BJ (cell line): ENCODE results near the gene IFNA7. TPM values are rescaled to one million over a fixed set of nuclear protein-coding genes. Genes with fewer than 3 reads are reported as not detected.
"Not testable (repeated sequence)": the region's sequence is repeated elsewhere in the genome, so short reads cannot be mapped to it uniquely, and the experiment has no call there.

Experiments
- CTCF ChIA-PET: fragments of 350-600 bp; formaldehyde crosslinking; extraction: SDS; loops from one replicate; lab custom pipeline; 2021; ENCODE audit warnings: antibody characterized with exemption, inconsistent platforms; lab: Yijun Ruan, JAX
- POLR2A ChIA-PET: fragments of 300-600 bp; sonication (Branson Sonifier 250); formaldehyde crosslinking; extraction: SDS; loops from one replicate; lab custom pipeline; 2021; ENCODE audit warnings: antibody characterized with exemption; lab: Charles Lee
- DNase-seq: peaks from one replicate; pipeline ENCODE4 v3.0.0-alpha.2; 2011; ENCODE audit warnings: low read depth
- H3K27me3 ChIP-seq: 2 replicates; pipeline ENCODE4 v1.6.0; 2011; ENCODE audit warnings: low read length; ENCODE audit not compliant: control insufficient read depth, insufficient read depth
- H3K36me3 ChIP-seq: 2 replicates; pipeline ENCODE4 v1.5.1; 2011; ENCODE audit warnings: low read length; ENCODE audit not compliant: control insufficient read depth, insufficient read depth
- H3K4me3 ChIP-seq: 2 replicates; pipeline ENCODE4 v1.5.1; 2011; ENCODE audit warnings: low read depth, mild to moderate bottlenecking, control low read depth, low read length
- CTCF ChIP-seq: IDR thresholded peaks from 2 replicates; pipeline ENCODE4 v1.5.1; 2011; ENCODE audit warnings: low read depth, mild to moderate bottlenecking, control low read depth, inconsistent platforms, low read length, moderate library complexity; ENCODE audit not compliant: insufficient read depth
- polyA minus RNA-seq: library from RNA; depleted of rRNA, polyadenylated mRNA; stranded (reverse); fragments of >200 nt; gene quantifications from 2 replicates; pipeline ENCODE4 v1.2.3, GENCODE V29; 2011; rRNA and poly(A)+ RNA removed
- polyA plus RNA-seq: library from polyadenylated mRNA; depleted of rRNA; stranded (reverse); fragments of >200 nt; gene quantifications from 2 replicates; pipeline ENCODE4 v1.2.3, GENCODE V29; 2011; rRNA removed

The IFNA7 gene
- polyA plus RNA-seq (not detected in 2 replicates), polyA minus RNA-seq (not detected in 2 replicates)

DNA sequence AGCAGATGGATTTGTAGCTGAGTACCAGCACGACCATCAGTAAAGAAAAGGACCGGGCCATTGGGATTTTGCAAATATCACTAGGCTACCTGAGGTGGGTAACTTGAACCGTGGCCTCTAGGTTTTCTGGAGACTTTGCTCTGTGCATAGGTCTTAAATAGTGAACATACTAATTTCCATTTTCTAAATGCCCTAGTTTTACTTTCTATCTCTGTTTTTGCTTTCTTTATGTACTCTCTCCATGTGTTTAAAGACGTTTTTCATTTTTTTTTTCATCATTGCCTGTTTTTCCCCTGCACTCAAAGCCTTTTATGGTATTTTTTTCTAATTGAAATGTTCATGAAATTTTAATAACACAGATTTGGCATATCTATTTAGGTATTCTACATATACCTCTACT, at the start of gene IFNA7:
IFNA7 (minus strand) TSS at position 101 of the 400 bp plus-strand sequence; CDS start at position 61, 40 bp downstream.
- CTCF ChIA-PET, result interaction anchor here (1.4 kb wide), 1 partner anchor 11 kb away, joined by 4 read pairs; no protein-coding TSS in a partner anchor
- POLR2A ChIA-PET, H3K27me3 ChIP-seq, DNase-seq, H3K36me3 ChIP-seq, H3K4me3 ChIP-seq: not testable (repeated sequence)

GRCh38 chr9:21251638-21252037, 49.6 kb upstream of the IFNA7 start:
- Histone ChIP-seq H3K4me3 (no peak overlapping the region), H3K36me3 (no peaks in the 10 kb centered on the region), H3K27me3 (no peaks in the 10 kb centered on the region)
- no peak for DNase-seq
- TF ChIP-seq CTCF, result no peak
- ChIA-PET POLR2A (no interaction called here), CTCF (interaction anchor here (1.1 to 1.7 kb wide), 2 partner anchors 16 to 144 kb away, joined by 4 read pairs; no protein-coding TSS in a partner anchor)

DNA sequence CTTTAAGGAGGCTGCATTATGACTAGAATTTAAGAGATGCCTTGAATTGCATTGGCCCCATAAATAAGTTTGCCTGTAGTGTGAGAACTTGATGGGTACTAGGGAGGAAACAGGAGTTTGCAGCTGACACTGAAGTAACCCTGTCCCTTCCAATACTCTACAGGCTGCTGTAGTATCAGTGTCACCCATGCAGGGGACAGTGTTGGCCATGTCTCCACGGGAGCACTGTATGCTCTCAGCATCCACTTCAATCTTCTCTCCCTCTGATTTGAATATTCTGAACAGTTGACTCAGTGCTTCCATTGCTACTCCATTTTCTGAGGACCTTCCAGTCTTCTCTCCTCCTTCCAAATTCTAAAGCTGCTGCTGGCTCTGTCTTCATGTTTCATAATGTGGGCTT, 49.2 kb upstream of the IFNA7 start:
- H3K36me3 ChIP-seq, result no peaks in the 10 kb centered on the region
- no peak for DNase-seq
- TF ChIP-seq CTCF, result no peak
- no peaks in the 10 kb centered on the region for H3K27me3 ChIP-seq
- no peak overlapping the region for H3K4me3 ChIP-seq
- CTCF ChIA-PET, result interaction anchor here (1.1 to 1.7 kb wide), 2 partner anchors 15 to 144 kb away, joined by 4 read pairs; no protein-coding TSS in a partner anchor
- POLR2A ChIA-PET, result no interaction called here

DNA sequence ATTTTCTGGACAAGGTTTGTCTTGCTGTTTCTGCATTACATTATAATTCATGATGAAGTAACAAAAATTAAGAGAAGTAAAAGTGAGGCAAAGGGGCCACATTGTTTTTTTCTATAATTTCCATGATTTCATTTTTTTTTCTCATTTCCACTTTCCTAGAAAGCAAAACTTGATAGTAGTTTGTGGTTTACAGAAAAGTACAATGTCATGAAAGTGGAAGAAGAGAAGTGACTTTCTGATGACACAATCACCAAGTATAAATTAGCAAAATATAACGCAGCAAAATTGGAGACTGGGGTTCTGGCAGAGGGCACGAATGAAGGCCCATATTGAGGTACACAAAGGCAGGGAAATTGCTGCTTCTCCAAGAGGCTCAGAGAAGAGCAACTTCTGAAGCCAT, 42.8 kb upstream of the IFNA7 start:
- POLR2A ChIA-PET, result no interaction called here
- Histone ChIP-seq H3K36me3 (no peaks in the 10 kb centered on the region), H3K27me3 (no peaks in the 10 kb centered on the region), H3K4me3 (no peak overlapping the region)
- CTCF ChIA-PET, result interaction anchor here (1.3 kb wide), 1 partner anchor 9 kb away, joined by 6 read pairs; no protein-coding TSS in a partner anchor
- TF ChIP-seq CTCF, result no peak
- no peak for DNase-seq

- Histone ChIP-seq H3K36me3 (no peaks in the 10 kb centered on the region), H3K27me3 (0 out of 2 replicates have a peak, but pooled peaks cover 2% of the 10 kb centered on the region), H3K4me3 (no peak within 1 kb of the TSS)
- POLR2A ChIA-PET, result no interaction called here
- TF ChIP-seq CTCF, result no peak
- CTCF ChIA-PET, result no interaction called here
- DNase-seq, result no peak
Observed at GRCh38 chr9:21239911-21240310, 37.9 kb upstream of the IFNA7 start, which contains the start of gene IFNA14. Gene IFNA14, minus strand, starts transcription at chr9:21240005. Its CDS starts 70 bp downstream, at chr9:21239935.

DNA sequence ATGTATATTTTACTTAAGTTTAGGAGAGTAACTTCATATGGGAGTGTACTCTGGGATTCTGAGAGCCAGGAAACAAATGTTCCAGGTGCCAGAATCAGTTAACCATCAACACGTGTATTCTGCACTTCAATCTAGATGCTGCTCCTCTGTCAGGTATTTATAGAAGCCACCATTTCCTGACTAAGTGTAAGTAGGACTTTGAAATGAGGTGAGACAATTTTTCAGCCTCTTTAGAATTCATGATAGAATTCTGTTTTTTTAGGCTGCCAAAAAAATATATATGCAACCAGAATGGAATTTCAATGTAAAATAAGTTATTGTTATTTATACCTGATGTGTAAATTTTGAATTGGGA, 34.3 kb upstream of the IFNA7 start:
- not testable (repeated sequence) for H3K27me3 ChIP-seq
- CTCF ChIA-PET, result interaction anchor here (0.6 to 1.7 kb wide), 14 partner anchors 11 to 573 kb away, joined by 3 to 5 read pairs (median 4); no protein-coding TSS in a partner anchor

More for the DNA sequence above, 34.3 kb upstream of the IFNA7 start:
- H3K4me3 ChIP-seq, DNase-seq, POLR2A ChIA-PET, H3K36me3 ChIP-seq: not testable (repeated sequence)
